NCI-H2171 (cell line): ENCODE measurements around the gene RMC1.
"Not testable (repeated sequence)": the region's sequence is repeated elsewhere in the genome, so short reads cannot be mapped to it uniquely, and the experiment has no call there.

Experiments
- DNase-seq: peaks from one replicate; lab custom pipeline; 2025; lab: John Stamatoyannopoulos, UW

The RMC1 gene

DNA sequence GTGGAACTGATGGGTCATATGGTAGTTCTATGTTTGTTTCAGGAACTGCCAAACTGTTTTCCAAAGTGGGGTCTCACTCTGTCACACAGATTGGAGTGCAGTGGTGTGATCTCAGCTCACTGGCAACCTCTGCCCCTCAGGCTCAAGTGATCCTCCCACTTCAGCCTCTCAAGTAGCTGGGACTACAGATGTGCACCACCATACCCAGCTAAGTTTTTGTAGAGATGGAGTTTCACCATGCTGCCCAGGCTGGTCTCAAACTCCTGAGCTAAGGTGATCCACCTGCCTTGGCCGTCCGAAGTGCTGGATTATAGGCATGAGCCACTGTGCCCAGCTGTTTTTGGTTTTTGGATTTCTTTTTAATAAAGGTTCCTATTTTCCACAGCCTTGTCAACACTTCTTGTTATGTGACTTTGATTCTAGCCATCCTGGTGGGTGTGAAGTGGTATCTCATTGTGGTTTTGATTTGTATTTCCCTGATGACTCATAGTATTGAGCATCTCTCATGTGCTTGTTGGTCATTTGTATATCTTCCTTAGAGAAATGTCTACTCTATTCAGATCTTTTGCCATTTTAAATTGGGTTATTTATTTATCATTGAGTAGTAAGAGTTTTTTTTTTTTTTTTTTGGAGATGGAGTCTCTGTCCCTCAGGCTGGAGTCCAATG, 60.2 kb downstream of the RMC1 start:
- DNase-seq = no peak

DNA sequence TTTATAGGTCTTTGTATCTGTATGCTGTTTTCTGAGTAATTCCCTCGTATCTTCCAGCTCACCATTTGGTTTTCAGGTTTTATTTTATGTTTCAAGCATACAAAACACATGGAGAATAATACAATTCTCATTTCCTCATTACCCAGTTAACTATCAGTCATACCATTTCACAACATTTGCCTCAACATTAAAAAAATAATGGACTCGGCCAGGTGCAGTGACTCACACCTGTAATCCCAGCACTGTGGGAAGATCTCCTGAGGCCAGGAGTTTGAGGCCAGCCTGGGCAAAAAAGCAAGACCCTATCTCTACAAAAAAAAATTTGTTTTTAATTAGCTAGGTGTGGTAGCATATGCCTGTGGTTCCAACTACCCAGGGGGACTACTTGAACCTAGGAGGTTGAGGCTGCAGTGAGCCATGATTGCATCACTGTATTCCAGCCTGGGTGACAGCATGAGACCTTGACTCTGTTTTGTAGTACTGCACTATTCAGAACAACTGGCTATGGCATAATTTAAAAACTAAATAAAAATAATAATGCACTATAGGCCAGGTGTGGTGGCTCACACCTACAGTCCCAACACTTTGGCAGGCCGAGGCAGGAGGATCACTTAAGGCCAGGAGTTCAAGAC, 62.7 kb downstream of the RMC1 start:
- no peak for DNase-seq

GRCh38 chr18:23567671-23568070, 64.4 kb downstream of the RMC1 start:
- DNase-seq = no peak

- no peak for DNase-seq
These were observed 65.2 kb downstream of the RMC1 start for GRCh38 chr18:23568281-23569138.

DNA sequence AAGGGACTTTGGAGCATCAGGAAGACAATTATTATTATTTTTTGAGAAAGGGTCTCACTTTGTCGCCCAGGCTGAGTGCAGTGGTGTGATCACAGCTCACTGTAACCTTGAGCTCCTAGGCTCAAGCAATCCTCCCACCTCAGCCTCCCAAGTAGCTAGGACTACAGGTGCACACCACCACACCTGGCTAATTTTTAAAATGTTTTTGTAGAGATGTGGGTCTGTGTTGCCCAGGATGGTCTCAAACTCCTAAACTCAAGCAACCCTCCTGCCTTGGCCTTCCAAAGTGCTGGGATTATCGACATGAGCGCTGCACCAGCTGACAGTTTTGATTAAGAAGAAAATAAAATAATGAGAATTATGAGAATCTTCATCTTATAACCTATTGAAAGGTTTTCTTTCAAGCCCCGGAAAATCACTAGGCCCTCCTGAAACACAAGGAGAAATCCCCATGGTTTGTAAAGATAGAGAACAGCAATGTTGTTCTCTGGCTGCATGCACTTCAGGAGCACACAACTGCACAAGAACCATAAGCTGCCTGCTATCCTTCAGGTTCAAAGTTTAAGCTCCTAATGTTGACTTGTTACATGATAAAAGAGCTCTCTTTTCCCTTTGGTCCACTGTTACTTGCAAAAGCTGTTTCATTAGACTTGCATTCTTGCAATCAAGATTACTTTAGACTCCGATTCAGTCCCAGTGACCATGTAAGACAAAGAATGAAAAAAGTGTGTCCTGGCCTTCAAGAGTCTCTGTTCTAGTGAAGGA, 66.2 kb downstream of the RMC1 start:
- no peak for DNase-seq

DNA sequence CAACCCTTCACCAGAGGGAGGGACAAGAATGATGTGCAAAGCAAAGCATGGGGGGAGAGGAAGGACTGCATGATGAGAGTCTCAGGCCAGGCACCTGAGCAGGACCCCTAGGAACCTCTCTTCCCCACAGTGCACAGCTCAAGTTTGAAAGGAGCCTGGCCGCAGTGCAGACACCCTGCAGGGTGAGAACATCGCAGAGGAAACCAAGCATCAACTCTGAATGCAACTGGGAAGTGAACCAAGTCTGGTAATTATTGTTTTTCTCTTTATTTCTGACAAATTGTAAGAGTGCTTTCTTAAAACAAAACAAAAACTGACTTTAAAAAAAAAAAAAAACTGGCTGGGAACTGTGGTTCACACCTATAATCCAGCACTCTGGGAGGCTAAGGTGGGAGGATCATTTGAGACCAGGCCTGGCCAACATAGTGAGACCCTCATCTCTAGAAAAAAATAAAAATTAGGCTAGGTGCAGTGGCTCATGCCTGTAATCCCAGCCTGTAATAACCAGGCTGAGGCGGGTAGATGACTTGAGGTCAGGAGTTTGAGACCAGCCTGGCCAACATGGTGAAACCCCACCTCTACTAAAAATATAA, 67.7 kb downstream of the RMC1 start:
- no peak for DNase-seq

DNA sequence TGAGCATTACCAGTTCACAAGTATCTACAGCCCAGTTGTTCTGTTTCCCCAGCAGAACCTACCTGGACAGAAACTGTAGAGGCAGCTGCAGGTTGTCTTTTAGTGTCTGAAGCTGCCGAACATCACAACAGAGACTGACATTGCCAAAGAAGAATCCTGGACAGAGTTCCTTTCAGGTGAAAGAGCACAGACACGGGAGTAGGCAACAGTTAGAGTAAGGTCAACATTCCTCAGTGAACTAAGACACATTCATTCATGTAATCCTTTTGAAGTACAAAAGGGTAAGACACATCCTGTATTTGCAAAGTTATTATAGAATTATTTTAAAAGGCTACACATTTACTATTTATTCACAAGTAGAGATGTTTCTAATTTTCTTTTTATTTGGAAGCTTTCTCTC, 68.7 kb downstream of the RMC1 start:
- DNase-seq = no peak

GRCh38 chr18:23572570-23572969, 69.3 kb downstream of the RMC1 start:
- no peak for DNase-seq

DNA sequence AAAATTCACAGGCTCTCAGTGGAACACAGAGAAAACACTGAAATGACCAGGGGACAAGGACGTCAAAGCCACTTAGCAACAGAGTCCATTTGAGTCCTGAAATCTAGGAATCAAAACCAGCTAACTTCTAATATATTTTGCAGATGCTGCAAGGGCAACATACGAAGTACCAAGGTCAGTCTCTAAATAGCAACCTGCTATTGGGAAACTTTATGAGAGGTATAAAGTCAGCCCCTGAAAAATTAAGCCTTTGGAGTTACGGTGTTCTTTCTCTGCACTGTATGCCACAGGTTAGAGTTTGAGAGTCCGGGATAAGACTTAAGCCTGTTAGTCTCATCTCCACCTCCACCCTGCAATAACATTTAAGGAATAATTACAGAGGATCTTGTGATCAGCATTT, 69.7 kb downstream of the RMC1 start:
- DNase-seq = no peak

- DNase-seq = no peak
These were observed 70.5 kb downstream of the RMC1 start for GRCh38 chr18:23573626-23574431.

DNA sequence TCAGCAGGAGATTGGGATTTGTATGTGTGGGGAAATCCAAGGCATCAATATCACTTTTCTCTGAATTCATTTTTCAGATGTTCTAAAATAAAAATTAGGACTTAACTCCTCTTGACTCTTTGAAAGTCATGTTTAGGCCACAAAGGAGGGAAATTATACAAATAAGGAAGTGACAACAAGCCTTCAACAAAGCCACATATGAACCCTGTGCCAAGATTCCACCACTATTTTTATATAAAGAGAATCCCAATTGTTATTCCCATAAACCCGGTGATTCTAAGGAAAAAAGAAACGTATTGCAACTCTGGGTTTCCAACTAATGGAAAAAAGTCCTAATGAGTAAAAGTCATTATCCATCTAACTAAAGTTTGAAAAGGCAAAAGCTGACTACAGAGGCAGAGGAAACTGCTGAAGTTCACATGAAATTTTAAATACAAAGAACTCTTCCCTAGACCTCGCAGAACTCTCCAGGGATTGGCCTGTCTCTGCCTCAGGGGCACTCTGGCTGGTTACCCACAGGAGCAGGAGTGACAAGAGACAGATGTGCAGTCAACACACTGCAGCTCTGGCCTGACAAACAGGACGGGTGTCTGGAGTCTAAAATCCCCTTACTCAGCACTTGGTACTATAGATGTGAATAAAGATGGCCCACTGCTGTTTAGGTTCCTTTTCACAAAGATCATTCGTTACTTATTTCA, 71.4 kb downstream of the RMC1 start:
- no peak for DNase-seq

GRCh38 chr18:23575309-23575651, 72.0 kb downstream of the RMC1 start:
- DNase-seq = no peak

GRCh38 chr18:23577521-23577920, 74.2 kb downstream of the RMC1 start:
- DNase-seq = not testable (repeated sequence)

GRCh38 chr18:23578067-23578701, 74.9 kb downstream of the RMC1 start:
- DNase-seq = no peak

GRCh38 chr18:23578891-23579653, 75.8 kb downstream of the RMC1 start:
- DNase-seq = no peak

DNA sequence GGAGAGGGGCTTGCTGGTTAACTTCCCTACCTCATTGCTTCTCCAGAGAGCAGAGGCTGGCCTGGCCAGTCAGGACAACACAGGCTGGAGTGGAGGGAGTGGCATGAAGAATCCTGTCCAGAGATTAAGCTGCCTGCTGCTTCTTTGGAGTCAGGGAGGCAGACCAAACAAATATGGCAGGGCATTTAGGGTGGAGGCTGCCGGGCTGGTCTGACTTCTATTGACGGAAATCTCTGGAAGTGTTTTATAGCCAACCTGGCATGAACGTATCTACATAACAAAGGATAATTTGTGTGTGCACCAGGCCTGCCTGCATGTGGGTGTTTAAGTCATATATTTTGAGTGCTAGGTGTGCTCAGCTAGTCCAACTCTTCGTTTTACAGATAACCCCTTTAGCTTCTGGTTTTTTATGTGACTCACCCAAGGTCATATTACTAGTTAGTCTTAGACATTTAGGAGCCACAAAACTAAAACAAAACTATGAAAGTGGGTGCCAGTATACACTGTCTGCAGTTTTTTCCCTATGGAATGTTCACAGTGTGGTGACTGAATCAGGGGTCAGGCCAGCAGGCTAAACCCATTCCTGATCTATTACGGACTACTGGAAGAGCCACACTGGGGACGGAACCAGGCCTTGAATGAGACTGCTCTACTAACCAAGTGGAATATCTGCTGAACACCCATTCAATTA, 77.5 kb downstream of the RMC1 start:
- no peak for DNase-seq
